Liver (tissue), 9 donors: ENCODE measurements around the gene ZNF679. TPM values are rescaled to one million over a fixed set of nuclear protein-coding genes. Genes with fewer than 3 reads are reported as not detected.

Source experiments
- DNase-seq: peaks from one replicate; pipeline ENCODE4 v3.0.0-alpha.2; 2017; ENCODE audit warnings: low spot score
- H3K27ac ChIP-seq, 2 donors: one replicate each; pipeline ENCODE4 v1.7.0; 2013; ENCODE audit warnings: inconsistent platforms in 2 of 2, low read length in 2 of 2, control low read depth in 1 of 2, low read depth in 1 of 2, mild to moderate bottlenecking in 1 of 2
- H3K27me3 ChIP-seq, 4 donors: one replicate each; pipeline versions ENCODE4 v1.6.1 to v1.7.0; 2013; ENCODE audit warnings: low read length in 3 of 4, inconsistent platforms in 1 of 4, mild to moderate bottlenecking in 1 of 4, moderate library complexity in 1 of 4; ENCODE audit not compliant: control insufficient read depth in 4 of 4, insufficient read depth in 4 of 4
- H3K36me3 ChIP-seq, 4 donors: one replicate each; pipeline versions ENCODE4 v1.6.1 to v1.7.0; 2013; ENCODE audit warnings: low read length in 3 of 4, mild to moderate bottlenecking in 3 of 4, low read depth in 1 of 4, moderate library complexity in 1 of 4; ENCODE audit not compliant: control insufficient read depth in 4 of 4, insufficient read depth in 3 of 4
- H3K4me1 ChIP-seq, 4 donors: one replicate each; pipeline versions ENCODE4 v1.6.1 to v1.7.0; 2013; ENCODE audit warnings: low read length in 3 of 4, mild to moderate bottlenecking in 3 of 4, moderate library complexity in 1 of 4; ENCODE audit not compliant: control insufficient read depth in 4 of 4, insufficient read depth in 4 of 4
- H3K4me3 ChIP-seq, 3 donors: one replicate each; pipeline versions ENCODE4 v1.6.1 to v1.7.0; 2013; ENCODE audit warnings: low read length in 3 of 3, control low read depth in 1 of 3, low read depth in 1 of 3, mild to moderate bottlenecking in 1 of 3
- H3K9ac ChIP-seq, 2 donors: one replicate each; pipeline ENCODE4 v1.7.0; 2013; ENCODE audit warnings: low read length in 2 of 2, mild to moderate bottlenecking in 2 of 2, moderate library complexity in 2 of 2, control low read depth in 1 of 2, low read depth in 1 of 2
- H3K9me3 ChIP-seq, 4 donors: one replicate each; pipeline versions ENCODE4 v1.6.1 to v1.7.0; 2013; ENCODE audit warnings: low read length in 3 of 4; ENCODE audit not compliant: control insufficient read depth in 4 of 4
- ATF3 ChIP-seq: IDR thresholded peaks from 2 replicates; pipeline ENCODE4 v1.6.1; 2016; ENCODE audit warnings: antibody characterized with exemption
- CTCF ChIP-seq: fragments of 150-350 bp; IDR thresholded peaks from 2 replicates; pipeline ENCODE4 v1.5.1; 2017; ENCODE audit warnings: improper control_type of control experiment, low read depth, low read length; ENCODE audit not compliant: missing input control
- EGR1 ChIP-seq, 2 donors: IDR thresholded peaks; 2 replicates each; pipeline ENCODE4 v1.6.1; 2016 to 2018; ENCODE audit warnings: antibody characterized with exemption in 2 of 2, low read depth in 2 of 2
- FOXA1 ChIP-seq: IDR thresholded peaks from 2 replicates; pipeline ENCODE4 v1.6.1; 2016; ENCODE audit warnings: antibody characterized with exemption
- FOXA2 ChIP-seq: IDR thresholded peaks from 2 replicates; pipeline ENCODE4 v1.6.1; 2016; ENCODE audit warnings: antibody characterized with exemption
- GABPA ChIP-seq, 2 donors: IDR thresholded peaks in 1 of 2; conservative IDR thresholded peaks in 1 of 2; 2 replicates each; pipeline ENCODE4 v1.6.1; 2016; ENCODE audit warnings: antibody characterized with exemption in 2 of 2, mild to moderate bottlenecking in 1 of 2, moderate library complexity in 1 of 2
- HNF4A ChIP-seq, 2 donors: conservative IDR thresholded peaks; 2 replicates each; pipeline ENCODE4 v1.6.1; 2016; ENCODE audit warnings: antibody characterized with exemption in 2 of 2, mild to moderate bottlenecking in 2 of 2
- HNF4G ChIP-seq: IDR thresholded peaks from 2 replicates; pipeline ENCODE4 v1.6.1; 2016; ENCODE audit warnings: antibody characterized with exemption
- JUND ChIP-seq, 2 donors: IDR thresholded peaks; 2 replicates each; pipeline ENCODE4 v1.6.1; 2016; ENCODE audit warnings: antibody characterized with exemption in 2 of 2
- MAX ChIP-seq: IDR thresholded peaks from 2 replicates; pipeline ENCODE4 v1.6.1; 2016; ENCODE audit warnings: antibody characterized with exemption
- NR2F2 ChIP-seq: IDR thresholded peaks from 2 replicates; pipeline ENCODE4 v1.6.1; 2016; ENCODE audit warnings: antibody characterized with exemption
- RAD21 ChIP-seq, 2 donors: IDR thresholded peaks; 2 replicates each; pipeline ENCODE4 v1.6.1; 2016; ENCODE audit warnings: antibody characterized with exemption in 2 of 2, mild to moderate bottlenecking in 2 of 2
- REST ChIP-seq: IDR thresholded peaks from 2 replicates; pipeline ENCODE4 v1.6.1; 2016; ENCODE audit warnings: antibody characterized with exemption, mild to moderate bottlenecking
- RXRA ChIP-seq, 2 donors: IDR thresholded peaks; 2 replicates each; pipeline ENCODE4 v1.6.1; 2017 to 2018; ENCODE audit warnings: antibody characterized with exemption in 2 of 2, mild to moderate bottlenecking in 1 of 2
- SP1 ChIP-seq: IDR thresholded peaks from 2 replicates; pipeline ENCODE4 v1.6.1; 2018; ENCODE audit warnings: antibody characterized with exemption, mild to moderate bottlenecking
- TAF1 ChIP-seq: conservative IDR thresholded peaks from 2 replicates; pipeline ENCODE4 v1.6.1; 2016; ENCODE audit warnings: antibody characterized with exemption, mild to moderate bottlenecking
- YY1 ChIP-seq: IDR thresholded peaks from 2 replicates; pipeline ENCODE4 v1.6.1; 2016; ENCODE audit warnings: antibody characterized with exemption, mild to moderate bottlenecking
- WGBS: extraction: QIAGEN DNeasy Blood & Tissue Kit; methylation state at CpG from one replicate; pipeline ENCODE4 v1.1.7; 2013; 5-methylcytosine and 5-hydroxymethylcytosine counted together
- polyA plus RNA-seq, 2 donors: library from polyadenylated mRNA; stranded (reverse) in 1 of 2; unstranded in 1 of 2; fragments of 200-250 nt in 1 of 2; fragments of >200 nt in 1 of 2; fragmentation: Nextera tagmentation in 1 of 2; extraction: Ambion mirVana in 1 of 2; gene quantifications; one replicate each; pipeline versions ENCODE4 v1.2.1 to v1.2.3, GENCODE V29; 2013 to 2015
- total RNA-seq, 2 donors: library from RNA; depleted of rRNA; stranded (reverse); fragments of >200 nt; gene quantifications; one replicate each; pipeline ENCODE4 v1.2.3, GENCODE V29; 2014
- donor health status: healthy.
- donor health status: healthy.
- donor health status: healthy.
- donor health status: healthy.
- donor health status: healthy.

Gene ZNF679
- total and polyA plus RNA-seq, 4 donors = not detected

- peak; percentile 42 for TF ChIP-seq CTCF
- TF ChIP-seq RAD21 (IDR thresholded peaks at IDR 0.05) = peak; percentile 24 to 50
- TF ChIP-seq HNF4A (conservative IDR thresholded peaks at IDR 0.05) = peak; percentile 70 to 74
- TF ChIP-seq RXRA (IDR thresholded peaks at IDR 0.05) = peak; percentile 76 to 79
- peak; percentile 22 for TF ChIP-seq FOXA1
Observed at GRCh38 chr7:64307254-64308015, 79.2 kb downstream of the ZNF679 start (continued).

GRCh38 chr7:64308016-64308270 is 79.7 kb downstream of the ZNF679 start:
- no peaks in the 10 kb centered on the region for H3K36me3 ChIP-seq
- H3K27me3 ChIP-seq = no peaks in the 10 kb centered on the region
- WGBS = 46% methylated on average over 7 of the region's 7 CpGs
- no peaks in the 10 kb centered on the region for H3K9me3 ChIP-seq
- H3K27ac ChIP-seq = peak overlapping the region in 1 of 2 donors; percentile 88
- peaks cover 0 to 11% (median 4%) of the 10 kb centered on the region in 4 donors for H3K4me1 ChIP-seq
- no peak for DNase-seq
- H3K9ac ChIP-seq = peak overlapping the region; percentile 31 to 61
- H3K4me3 ChIP-seq = peak overlapping the region in 2 of 3 donors; percentile 60 to 96
- TF ChIP-seq GABPA (IDR thresholded peaks at IDR 0.05 in 1 of 2, conservative IDR thresholded peaks at IDR 0.05 in 1 of 2) (no peak), FOXA1 (no peak), JUND (IDR thresholded peaks at IDR 0.05) (no peak), RXRA (IDR thresholded peaks at IDR 0.05) (no peak), TAF1 (no peak), ATF3 (no peak), YY1 (no peak), RAD21 (IDR thresholded peaks at IDR 0.05) (no peak), FOXA2 (no peak), MAX (no peak), REST (no peak), NR2F2 (no peak), HNF4G (no peak), CTCF (no peak), EGR1 (IDR thresholded peaks at IDR 0.05; ENCODE audit: low read depth in 2 of 2) (no peak), HNF4A (conservative IDR thresholded peaks at IDR 0.05) (no peak), SP1 (no peak)
